Measurements from ENCODE around the gene LTB.

Gene LTB

GRCh38 chr6:31587791-31588777 is 5.9 kb upstream of the LTB start:
- Mint-ChIP-seq H3K4me1 (ENCODE audit: low read depth) (peaks cover 68% of the 10 kb centered on the region), H3K4me3 (peak overlapping the region; percentile 80), H3K36me3 (ENCODE audit: low read depth) (peaks cover 43% of the 10 kb centered on the region)

GRCh38 chr6:31586599-31587281 is 4.5 kb upstream of the LTB start:
- H3K4me1 Mint-ChIP-seq (ENCODE audit: low read depth): peaks cover 70% of the 10 kb centered on the region
- intact Hi-C loops (cut with micrococcal nuclease): no loop called here
- H3K36me3 Mint-ChIP-seq (ENCODE audit: low read depth): peaks cover 48% of the 10 kb centered on the region
- peak overlapping the region; percentile 68 for H3K27ac Mint-ChIP-seq
- peak overlapping the region; percentile 80 for H3K4me3 Mint-ChIP-seq
- no peaks in the 10 kb centered on the region for H3K27me3 Mint-ChIP-seq
- no peaks in the 10 kb centered on the region for H3K9me3 Mint-ChIP-seq

More at GRCh38 chr6:31587791-31588777, 5.9 kb upstream of the LTB start:
- intact Hi-C loops (cut with micrococcal nuclease): no loop called here
- Mint-ChIP-seq H3K27me3 (no peaks in the 10 kb centered on the region), H3K9me3 (no peaks in the 10 kb centered on the region), H3K27ac (peak overlapping the region; percentile 68)

- Mint-ChIP-seq H3K4me3 (peak within 1 kb of the TSS; percentile 80), H3K9me3 (no peaks in the 10 kb centered on the region), H3K4me1 (ENCODE audit: low read depth) (peaks cover 72% of the 10 kb centered on the region), H3K36me3 (ENCODE audit: low read depth) (peaks cover 55% of the 10 kb centered on the region), H3K27ac (peak within 1 kb of the TSS; percentile 68), H3K27me3 (no peaks in the 10 kb centered on the region)
- intact Hi-C loops (cut with micrococcal nuclease): no loop called here
Observed at GRCh38 chr6:31586008-31586407, 3.8 kb upstream of the LTB start, which contains the start of gene LST1. Gene LST1 (plus strand): TSS chr6:31586277. CDS start chr6:31587300, 1,023 bp downstream.

- no peaks in the 10 kb centered on the region for H3K27me3 Mint-ChIP-seq
- intact Hi-C loops (cut with micrococcal nuclease): no loop called here
Observed at GRCh38 chr6:31585491-31585890, 3.3 kb upstream of the LTB start.

GRCh38 chr6:31581434-31582229 is 592 bp downstream of the LTB start:
- H3K4me3 Mint-ChIP-seq: peak overlapping the region; percentile 90

More at GRCh38 chr6:31585491-31585890, 3.3 kb upstream of the LTB start:
- peak overlapping the region; percentile 68 for H3K27ac Mint-ChIP-seq
- peak overlapping the region; percentile 80 for H3K4me3 Mint-ChIP-seq
- H3K36me3 Mint-ChIP-seq (ENCODE audit: low read depth): peaks cover 53% of the 10 kb centered on the region
- no peaks in the 10 kb centered on the region for H3K9me3 Mint-ChIP-seq
- H3K4me1 Mint-ChIP-seq (ENCODE audit: low read depth): peaks cover 71% of the 10 kb centered on the region

GRCh38 chr6:31580807-31581433 is 1.3 kb downstream of the LTB start:
- Mint-ChIP-seq H3K36me3 (ENCODE audit: low read depth) (peaks cover 33% of the 10 kb centered on the region), H3K27me3 (no peaks in the 10 kb centered on the region), H3K4me1 (ENCODE audit: low read depth) (peaks cover 64% of the 10 kb centered on the region)

More at GRCh38 chr6:31581434-31582229, 592 bp downstream of the LTB start:
- peak overlapping the region; percentile 93 for H3K27ac Mint-ChIP-seq
- H3K9me3 Mint-ChIP-seq: no peaks in the 10 kb centered on the region
- intact Hi-C loops (cut with micrococcal nuclease): loop anchor here (1.0 kb wide), 1 partner anchor 17 kb away; no protein-coding TSS in a partner anchor
- H3K27me3 Mint-ChIP-seq: no peaks in the 10 kb centered on the region
- peaks cover 27% of the 10 kb centered on the region for H3K36me3 Mint-ChIP-seq (ENCODE audit: low read depth)
- peaks cover 64% of the 10 kb centered on the region for H3K4me1 Mint-ChIP-seq (ENCODE audit: low read depth)

GRCh38 chr6:31580438-31580740 is 1.8 kb downstream of the LTB start:
- H3K36me3 Mint-ChIP-seq (ENCODE audit: low read depth): peaks cover 38% of the 10 kb centered on the region
- peak overlapping the region; percentile 93 for H3K27ac Mint-ChIP-seq
- peaks cover 64% of the 10 kb centered on the region for H3K4me1 Mint-ChIP-seq (ENCODE audit: low read depth)
- H3K27me3 Mint-ChIP-seq: no peaks in the 10 kb centered on the region
- intact Hi-C loops (cut with micrococcal nuclease): no loop called here
- no peaks in the 10 kb centered on the region for H3K9me3 Mint-ChIP-seq
- H3K4me3 Mint-ChIP-seq: peak overlapping the region; percentile 90

More at GRCh38 chr6:31580807-31581433, 1.3 kb downstream of the LTB start:
- peak overlapping the region; percentile 90 for H3K4me3 Mint-ChIP-seq
- intact Hi-C loops (cut with micrococcal nuclease): loop anchor here (1.0 kb wide), 1 partner anchor 17 kb away; no protein-coding TSS in a partner anchor
- H3K9me3 Mint-ChIP-seq: no peaks in the 10 kb centered on the region
- peak overlapping the region; percentile 93 for H3K27ac Mint-ChIP-seq

- Mint-ChIP-seq H3K36me3 (ENCODE audit: low read depth) (peaks cover 38% of the 10 kb centered on the region), H3K4me1 (ENCODE audit: low read depth) (peaks cover 67% of the 10 kb centered on the region)
Observed at GRCh38 chr6:31579546-31580437, 2.4 kb downstream of the LTB start.

GRCh38 chr6:31579119-31579505 is 3.1 kb downstream of the LTB start:
- Mint-ChIP-seq H3K4me3 (no peak overlapping the region), H3K9me3 (no peaks in the 10 kb centered on the region), H3K27ac (peak overlapping the region; percentile 93), H3K4me1 (ENCODE audit: low read depth) (peaks cover 74% of the 10 kb centered on the region), H3K36me3 (ENCODE audit: low read depth) (peaks cover 38% of the 10 kb centered on the region), H3K27me3 (no peaks in the 10 kb centered on the region)
- intact Hi-C loops (cut with micrococcal nuclease): no loop called here

More at GRCh38 chr6:31579546-31580437, 2.4 kb downstream of the LTB start:
- Mint-ChIP-seq H3K27me3 (no peaks in the 10 kb centered on the region), H3K4me3 (peak overlapping the region; percentile 90), H3K9me3 (no peaks in the 10 kb centered on the region), H3K27ac (peak overlapping the region; percentile 93)
- intact Hi-C loops (cut with micrococcal nuclease): no loop called here

GRCh38 chr6:31578184-31579118 is 3.8 kb downstream of the LTB start:
- Mint-ChIP-seq H3K27me3 (peaks cover under 1% of the 10 kb centered on the region), H3K36me3 (ENCODE audit: low read depth) (peaks cover 38% of the 10 kb centered on the region), H3K9me3 (no peaks in the 10 kb centered on the region), H3K4me3 (no peak overlapping the region), H3K27ac (peak overlapping the region; percentile 93), H3K4me1 (ENCODE audit: low read depth) (peaks cover 80% of the 10 kb centered on the region)
- intact Hi-C loops (cut with micrococcal nuclease): no loop called here

- Mint-ChIP-seq H3K36me3 (ENCODE audit: low read depth) (peaks cover 38% of the 10 kb centered on the region), H3K4me3 (peak overlapping the region; percentile 82)
- intact Hi-C loops (cut with micrococcal nuclease): no loop called here
Observed at GRCh38 chr6:31577579-31577966, 4.7 kb downstream of the LTB start.

More at GRCh38 chr6:31577579-31577966, 4.7 kb downstream of the LTB start:
- H3K27me3 Mint-ChIP-seq: peaks cover 3% of the 10 kb centered on the region
- peaks cover 81% of the 10 kb centered on the region for H3K4me1 Mint-ChIP-seq (ENCODE audit: low read depth)
- no peaks in the 10 kb centered on the region for H3K9me3 Mint-ChIP-seq
- H3K27ac Mint-ChIP-seq: no peak overlapping the region
